Vagina (tissue), 2 donors: ENCODE results near the gene SPIB.

Source experiments
- CTCF ChIP-seq, 3 experiments: fragments of 450-650 bp in 2 of 3; fragments of 200-600 bp in 1 of 3; sonication (generic) in 1 of 3; IDR thresholded peaks; one replicate each; pipeline ENCODE4 v1.5.1; 2017 to 2019; ENCODE audit warnings: antibody characterized with exemption in 3 of 3, mild to moderate bottlenecking in 2 of 3, moderate library complexity in 2 of 3
- POLR2A ChIP-seq, 2 donors: fragments of 450-650 bp; IDR thresholded peaks; one replicate each; pipeline ENCODE4 v1.6.1; 2017; ENCODE audit warnings: antibody characterized with exemption in 2 of 2, mild to moderate bottlenecking in 2 of 2, moderate library complexity in 2 of 2

- TF ChIP-seq CTCF (IDR thresholded peaks at IDR 0.05) (no peak), POLR2A (IDR thresholded peaks at IDR 0.05) (no peak)
Measured at GRCh38 chr19:50458396-50459066, 39.8 kb downstream of the SPIB start.
